ENCODE results near the gene RPS16.

RPS16 gene

DNA sequence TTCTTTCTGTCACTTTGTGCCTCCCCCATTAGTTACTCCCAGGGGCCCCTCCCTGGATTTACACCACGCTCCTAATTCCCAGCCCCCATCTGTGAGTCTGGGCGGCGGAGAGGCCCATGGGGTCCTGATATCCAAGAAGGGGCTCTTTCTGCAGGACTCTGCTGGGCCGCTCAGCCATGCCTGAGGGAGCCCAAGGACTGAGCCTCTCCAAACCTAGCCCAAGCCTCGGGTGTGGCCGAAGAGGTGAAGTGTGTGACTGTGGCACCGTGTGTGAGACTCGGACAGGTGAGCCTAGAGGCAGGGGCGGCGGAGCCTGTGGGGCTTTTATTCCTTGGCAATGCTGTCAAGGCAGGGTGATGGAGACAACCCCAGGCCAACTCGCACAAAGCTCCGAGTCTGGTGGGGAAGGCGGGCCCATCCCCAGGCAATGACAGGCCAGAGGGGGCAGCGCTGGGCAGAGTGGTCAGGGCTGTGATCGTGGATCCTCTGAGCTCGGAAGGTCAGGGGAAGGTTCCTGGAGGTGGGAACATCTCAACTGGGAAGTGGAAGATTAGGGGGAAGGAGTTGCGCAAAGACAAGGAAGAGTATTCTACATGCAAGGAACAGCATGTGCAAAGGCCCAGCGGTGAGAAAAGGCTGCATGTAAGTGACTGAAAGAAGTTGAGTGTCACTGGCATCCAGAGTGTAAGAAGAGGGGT is 21.7 kb downstream of the RPS16 start:
- in situ Hi-C loops (cut with HindIII; ENCODE audit: low sequenced_read_pairs): no loop called here
- peak overlapping the region; percentile 97 for H3K4me3 ChIP-seq (ENCODE audit: low read depth, low read length)
- no peak for DNase-seq (ENCODE audit: low read depth)
- TF ChIP-seq, protein P1, sequence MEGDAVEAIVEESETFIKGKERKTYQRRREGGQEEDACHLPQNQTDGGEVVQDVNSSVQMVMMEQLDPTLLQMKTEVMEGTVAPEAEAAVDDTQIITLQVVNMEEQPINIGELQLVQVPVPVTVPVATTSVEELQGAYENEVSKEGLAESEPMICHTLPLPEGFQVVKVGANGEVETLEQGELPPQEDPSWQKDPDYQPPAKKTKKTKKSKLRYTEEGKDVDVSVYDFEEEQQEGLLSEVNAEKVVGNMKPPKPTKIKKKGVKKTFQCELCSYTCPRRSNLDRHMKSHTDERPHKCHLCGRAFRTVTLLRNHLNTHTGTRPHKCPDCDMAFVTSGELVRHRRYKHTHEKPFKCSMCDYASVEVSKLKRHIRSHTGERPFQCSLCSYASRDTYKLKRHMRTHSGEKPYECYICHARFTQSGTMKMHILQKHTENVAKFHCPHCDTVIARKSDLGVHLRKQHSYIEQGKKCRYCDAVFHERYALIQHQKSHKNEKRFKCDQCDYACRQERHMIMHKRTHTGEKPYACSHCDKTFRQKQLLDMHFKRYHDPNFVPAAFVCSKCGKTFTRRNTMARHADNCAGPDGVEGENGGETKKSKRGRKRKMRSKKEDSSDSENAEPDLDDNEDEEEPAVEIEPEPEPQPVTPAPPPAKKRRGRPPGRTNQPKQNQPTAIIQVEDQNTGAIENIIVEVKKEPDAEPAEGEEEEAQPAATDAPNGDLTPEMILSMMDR (IDR thresholded peaks at IDR 0.05; ENCODE audit: low read depth, low read length, missing control alignments): no peak

DNA sequence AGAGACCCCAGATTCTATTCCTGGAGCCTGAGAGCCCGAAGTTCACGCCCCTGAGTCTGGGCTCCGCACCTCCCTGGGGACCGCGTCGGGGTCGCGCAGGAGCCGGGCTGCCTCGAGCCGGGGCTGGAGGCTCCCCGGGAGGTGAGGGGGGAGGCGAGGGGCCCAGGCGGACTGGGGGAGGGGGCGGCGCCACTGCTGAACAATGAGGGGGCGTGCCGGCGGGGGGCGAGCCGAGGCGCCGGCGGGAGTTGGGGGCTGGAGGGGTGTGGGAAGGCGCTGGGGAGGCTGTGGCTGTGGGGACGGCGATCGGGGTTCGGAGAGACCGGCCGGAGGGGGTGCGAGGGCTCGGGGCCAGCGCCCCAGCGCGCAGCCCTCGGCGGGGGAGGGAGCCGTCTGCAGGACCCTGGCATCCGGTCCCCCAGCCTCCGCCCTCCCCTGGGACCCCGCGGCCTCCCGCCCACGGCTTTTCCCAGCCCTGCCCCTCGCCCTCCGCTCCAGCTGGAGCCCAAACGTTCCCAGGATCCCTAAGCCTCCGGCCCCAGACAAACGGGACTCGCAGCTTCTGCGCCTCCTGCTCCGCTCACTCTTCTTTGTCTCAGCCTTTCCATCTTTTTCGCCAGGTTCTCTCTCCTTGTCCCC is 22.4 kb downstream of the RPS16 start:
- no peak for DNase-seq (ENCODE audit: low read depth)
- H3K4me3 ChIP-seq (ENCODE audit: low read depth, low read length): peak overlapping the region; percentile 97
- TF ChIP-seq, protein P1 (IDR thresholded peaks at IDR 0.05; ENCODE audit: low read depth, low read length, missing control alignments): no peak
- in situ Hi-C loops (cut with HindIII; ENCODE audit: low sequenced_read_pairs): no loop called here

DNA sequence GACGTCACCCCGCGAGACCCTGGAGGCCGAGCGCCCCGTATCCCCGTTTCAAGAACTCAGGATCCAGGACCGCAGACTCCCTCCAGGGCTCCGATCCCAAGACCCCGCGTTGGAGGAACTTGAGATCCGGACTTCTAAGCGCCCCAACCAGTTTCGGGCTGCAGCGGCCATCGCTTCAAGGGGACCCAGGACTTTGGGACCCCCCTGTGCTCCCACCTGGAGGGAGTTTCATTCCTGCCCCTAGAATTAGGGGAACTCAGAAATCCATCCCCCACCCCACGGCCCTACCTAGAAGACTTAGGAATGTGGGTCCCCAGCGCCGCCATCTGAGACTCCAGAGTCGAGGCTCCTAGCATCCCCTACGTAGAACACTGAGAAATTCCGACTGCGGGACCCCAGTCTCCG is 22.9 kb downstream of the RPS16 start:
- no peak for DNase-seq (ENCODE audit: low read depth)
- TF ChIP-seq, protein P1 (IDR thresholded peaks at IDR 0.05; ENCODE audit: low read depth, low read length, missing control alignments): no peak
- H3K4me3 ChIP-seq (ENCODE audit: low read depth, low read length): peak overlapping the region; percentile 97
- in situ Hi-C loops (cut with HindIII; ENCODE audit: low sequenced_read_pairs): no loop called here

DNA sequence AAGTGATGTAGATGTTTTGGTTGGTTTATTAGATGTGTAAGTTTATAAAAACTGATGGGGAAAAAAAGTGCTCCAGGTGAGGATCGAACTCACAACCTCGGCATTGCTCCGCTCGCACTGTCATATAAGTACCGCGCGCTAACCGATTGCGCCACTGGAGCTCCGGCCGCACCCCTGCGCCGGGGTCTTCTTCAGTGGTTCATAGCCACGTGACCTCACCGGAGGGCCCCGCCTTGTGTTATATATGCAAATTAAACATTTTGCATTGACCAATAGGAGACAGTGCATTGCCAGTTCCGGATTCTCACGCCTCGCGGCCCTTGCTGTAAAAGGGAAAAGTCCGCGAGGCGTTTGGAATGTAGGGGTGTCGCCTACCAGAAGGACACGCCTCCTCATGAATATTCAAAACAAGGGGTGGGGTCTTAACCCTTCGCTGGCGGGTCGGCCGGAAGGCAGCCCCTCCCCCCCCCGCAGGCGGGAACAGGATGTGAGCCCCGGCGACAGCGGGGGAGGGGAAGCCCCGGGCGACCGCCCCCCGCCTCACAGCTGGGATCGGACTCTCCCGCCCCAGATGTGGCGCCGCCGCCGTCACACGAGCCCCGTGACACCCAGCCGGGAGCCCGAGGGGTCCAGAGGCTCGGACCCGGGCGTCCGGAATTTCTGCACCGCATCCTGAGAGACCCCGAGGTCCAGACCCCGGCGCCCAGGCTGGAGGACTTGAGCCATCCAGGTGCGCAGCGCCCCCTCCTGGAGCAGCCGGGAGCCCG is 23.5 kb downstream of the RPS16 start, which contains the start of gene PLEKHG2:
Gene PLEKHG2, plus strand, starts transcription at position 570 of the 767 bp plus-strand sequence. CDS start 1,418 bp downstream, outside the sequence.
- H3K4me3 ChIP-seq (ENCODE audit: low read depth, low read length): peak within 1 kb of the TSS; percentile 97
- peak; percentile 100 for DNase-seq (ENCODE audit: low read depth)
- in situ Hi-C loops (cut with HindIII; ENCODE audit: low sequenced_read_pairs): no loop called here
- TF ChIP-seq, protein P1 (IDR thresholded peaks at IDR 0.05; ENCODE audit: low read depth, low read length, missing control alignments): peak; percentile 78

DNA sequence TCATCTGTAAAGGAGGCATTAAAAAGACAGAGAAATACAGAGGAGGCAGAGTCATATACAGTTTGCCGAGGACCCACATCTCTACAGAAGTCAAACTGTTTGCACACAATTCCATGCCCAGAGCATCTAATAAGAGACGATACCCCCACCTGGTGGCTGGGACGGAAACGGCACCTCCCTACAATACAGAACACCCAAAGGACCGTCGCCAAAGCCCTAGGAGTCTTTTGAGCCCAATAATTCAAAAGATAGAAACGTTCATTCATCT is 24.0 kb downstream of the RPS16 start:
- peak; percentile 85 for DNase-seq (ENCODE audit: low read depth)
- in situ Hi-C loops (cut with HindIII; ENCODE audit: low sequenced_read_pairs): no loop called here
- TF ChIP-seq, protein P1 (IDR thresholded peaks at IDR 0.05; ENCODE audit: low read depth, low read length, missing control alignments): peak; percentile 92
- peak overlapping the region; percentile 97 for H3K4me3 ChIP-seq (ENCODE audit: low read depth, low read length)

DNA sequence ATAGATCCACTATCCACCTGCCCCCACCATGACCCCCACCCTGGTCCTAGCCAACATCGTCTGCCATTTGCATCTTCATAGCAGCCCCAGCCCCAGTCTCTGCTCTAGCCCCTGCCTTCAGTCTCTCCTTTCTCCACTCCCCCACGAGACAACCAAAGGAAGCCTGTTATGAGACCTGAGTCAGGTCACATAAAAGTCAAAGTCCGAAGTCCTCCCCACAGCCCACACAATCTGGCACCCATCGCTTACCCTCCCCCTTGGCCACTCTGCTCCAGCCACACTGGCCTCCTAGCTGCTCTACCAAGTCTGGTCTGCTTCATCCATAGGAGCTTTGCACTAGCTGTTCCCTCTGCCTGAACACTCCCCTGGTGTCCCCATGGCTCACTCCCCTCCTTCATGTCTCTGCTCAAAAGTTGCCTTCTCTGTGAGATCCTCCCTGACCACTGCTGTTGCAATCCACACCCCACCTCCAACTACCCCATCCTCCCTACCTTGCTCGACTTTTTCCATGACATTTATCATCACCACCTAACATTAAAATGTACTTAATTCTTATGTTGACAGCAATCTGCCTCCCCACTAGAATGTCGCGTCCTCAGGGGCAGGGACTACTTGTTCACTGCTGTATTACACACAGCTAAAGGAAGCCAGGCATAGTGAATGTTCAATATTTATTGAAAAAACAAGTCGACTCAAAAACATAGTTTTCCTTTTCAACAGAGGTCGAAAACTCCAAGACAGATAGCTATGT is 24.5 kb downstream of the RPS16 start:
- H3K4me3 ChIP-seq (ENCODE audit: low read depth, low read length): no peak overlapping the region
- no peak for DNase-seq (ENCODE audit: low read depth)
- in situ Hi-C loops (cut with HindIII; ENCODE audit: low sequenced_read_pairs): no loop called here
- TF ChIP-seq, protein P1 (IDR thresholded peaks at IDR 0.05; ENCODE audit: low read depth, low read length, missing control alignments): no peak
